MG63 (cell line): Measurements from ENCODE around the gene CFAP46. TPM values are rescaled to one million over a fixed set of nuclear protein-coding genes. Genes with fewer than 3 reads are reported as not detected.
"Not testable (repeated sequence)": the region's sequence is repeated elsewhere in the genome, so short reads cannot be mapped to it uniquely, and the experiment has no call there.

Experiments used
- DNase-seq: peaks from one replicate; pipeline ENCODE4 v3.0.0-alpha.2; 2020
- H3K27me3 ChIP-seq: fragments of 250-450 bp; sonication (Bioruptor Pico); 2 replicates; pipeline ENCODE4 v1.5.1; 2020; ENCODE audit warnings: mild to moderate bottlenecking, moderate library complexity
- H3K36me3 ChIP-seq: fragments of 250-450 bp; sonication (Bioruptor Pico); 2 replicates; pipeline ENCODE4 v1.5.1; 2020; ENCODE audit warnings: mild to moderate bottlenecking, moderate library complexity
- H3K4me3 ChIP-seq: fragments of 250-450 bp; sonication (Bioruptor Pico); 2 replicates; pipeline ENCODE4 v1.5.1; 2020; ENCODE audit warnings: mild to moderate bottlenecking, moderate library complexity
- H3K9me3 ChIP-seq: fragments of 250-450 bp; sonication (Bioruptor Pico); 2 replicates; pipeline ENCODE4 v1.5.1; 2020; ENCODE audit warnings: mild to moderate bottlenecking, moderate library complexity
- total RNA-seq: library from RNA; depleted of rRNA; stranded (reverse); fragments of >200 nt; shearing (Covaris generic); gene quantifications from 2 replicates; pipeline ENCODE4 v1.2.3, GENCODE V29; 2014; ENCODE audit warnings: low replicate concordance

Gene CFAP46
- total RNA-seq, 1 experiment from 2014 or later = 0.33 TPM

GRCh38 chr10:132804287-132804686 is 138.1 kb downstream of the CFAP46 start:
- DNase-seq = no peak
- Histone ChIP-seq H3K27me3 (no peaks in the 10 kb centered on the region), H3K9me3 (no peaks in the 10 kb centered on the region), H3K36me3 (no peaks in the 10 kb centered on the region), H3K4me3 (no peak overlapping the region)

GRCh38 chr10:132803416-132804210 is 138.8 kb downstream of the CFAP46 start:
- no peak for DNase-seq
- no peaks in the 10 kb centered on the region for H3K36me3 ChIP-seq
- no peak overlapping the region for H3K4me3 ChIP-seq
- no peaks in the 10 kb centered on the region for H3K9me3 ChIP-seq
- no peaks in the 10 kb centered on the region for H3K27me3 ChIP-seq

- no peak overlapping the region for H3K4me3 ChIP-seq
- no peaks in the 10 kb centered on the region for H3K36me3 ChIP-seq
- H3K27me3 ChIP-seq = no peaks in the 10 kb centered on the region
- no peak for DNase-seq
- no peaks in the 10 kb centered on the region for H3K9me3 ChIP-seq
These were observed 139.6 kb downstream of the CFAP46 start for GRCh38 chr10:132802694-132803320.

- Histone ChIP-seq H3K4me3 (no peak overlapping the region), H3K27me3 (no peaks in the 10 kb centered on the region)
- no peak for DNase-seq
These were observed 140.3 kb downstream of the CFAP46 start for GRCh38 chr10:132802048-132802447.

DNA sequence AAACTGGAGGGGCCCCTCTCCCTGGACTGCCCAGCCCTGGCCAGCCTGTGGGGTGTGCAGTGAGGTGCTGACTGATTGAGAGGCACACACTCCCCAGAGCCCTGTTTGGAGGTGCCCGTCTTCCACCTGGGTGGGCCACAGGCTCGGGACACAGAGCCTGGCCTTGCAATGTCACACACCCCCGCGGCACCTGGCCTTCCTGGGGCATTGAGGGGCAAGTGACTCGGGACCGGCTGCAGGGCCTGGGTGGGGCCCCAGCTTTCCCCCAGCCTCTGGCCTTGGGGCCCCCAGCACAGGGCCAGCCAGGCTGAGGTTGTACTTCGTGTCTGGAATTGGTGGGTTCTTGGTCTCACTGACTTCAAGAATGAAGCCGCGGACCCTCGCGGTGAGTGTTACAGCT is 142.5 kb downstream of the CFAP46 start:
- no peak for DNase-seq
- no peak overlapping the region for H3K4me3 ChIP-seq
- H3K27me3 ChIP-seq = no peaks in the 10 kb centered on the region
- H3K36me3 ChIP-seq = no peaks in the 10 kb centered on the region
- H3K9me3 ChIP-seq = no peaks in the 10 kb centered on the region

More at GRCh38 chr10:132802048-132802447, 140.3 kb downstream of the CFAP46 start:
- Histone ChIP-seq H3K36me3 (no peaks in the 10 kb centered on the region), H3K9me3 (no peaks in the 10 kb centered on the region)

DNA sequence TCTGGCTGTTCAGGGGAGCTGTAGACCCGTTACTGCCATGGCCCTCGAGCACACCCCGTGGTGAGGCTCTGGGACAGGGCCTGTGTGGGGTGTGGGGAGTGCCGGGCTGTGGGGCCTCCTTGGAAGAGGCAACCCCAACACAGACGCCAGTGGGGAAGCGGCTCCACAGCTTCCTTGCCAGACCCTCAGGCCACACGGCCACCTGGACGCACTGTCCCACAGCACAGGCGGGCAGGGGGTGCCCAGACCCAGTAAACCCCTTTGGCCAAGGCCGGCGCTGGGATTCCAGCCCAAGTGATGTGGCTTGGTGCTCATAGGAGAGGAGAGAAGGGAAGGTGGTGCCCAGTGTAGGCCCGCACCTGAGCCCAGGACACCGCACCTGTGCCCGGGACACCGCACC is 143.5 kb downstream of the CFAP46 start:
- DNase-seq = no peak
- Histone ChIP-seq H3K9me3 (no peaks in the 10 kb centered on the region), H3K4me3 (no peak overlapping the region), H3K27me3 (no peaks in the 10 kb centered on the region), H3K36me3 (no peaks in the 10 kb centered on the region)

DNA sequence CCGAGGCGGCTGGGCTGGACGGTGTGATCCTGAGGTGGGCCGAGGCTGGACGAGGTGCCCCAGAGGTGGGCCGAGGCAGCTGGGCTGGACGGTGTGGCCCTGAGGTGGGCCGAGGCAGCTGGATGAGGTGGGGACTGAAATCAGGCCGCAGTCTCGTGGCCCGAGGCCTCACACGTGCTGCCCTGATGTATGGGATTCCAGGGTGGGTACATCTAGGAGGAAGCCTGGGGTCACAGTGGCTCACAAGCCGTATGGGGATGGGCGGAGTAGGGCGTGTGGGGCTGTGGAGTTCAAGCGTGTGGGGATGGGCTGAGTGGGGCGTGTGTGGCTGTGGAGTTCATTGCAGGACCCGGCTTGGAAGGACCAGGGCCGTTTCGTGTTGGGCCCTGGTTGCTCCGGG is 144.0 kb downstream of the CFAP46 start:
- Histone ChIP-seq H3K9me3 (no peaks in the 10 kb centered on the region), H3K27me3 (no peaks in the 10 kb centered on the region), H3K36me3 (no peaks in the 10 kb centered on the region), H3K4me3 (no peak overlapping the region)
- no peak for DNase-seq

GRCh38 chr10:132797986-132798385 is 144.4 kb downstream of the CFAP46 start:
- not testable (repeated sequence) for H3K9me3 ChIP-seq, DNase-seq, H3K4me3 ChIP-seq, H3K27me3 ChIP-seq, H3K36me3 ChIP-seq

GRCh38 chr10:132796846-132797245 is 145.5 kb downstream of the CFAP46 start:
- H3K27me3 ChIP-seq = no peaks in the 10 kb centered on the region
- no peak overlapping the region for H3K4me3 ChIP-seq
- DNase-seq = no peak
- no peaks in the 10 kb centered on the region for H3K36me3 ChIP-seq
- H3K9me3 ChIP-seq = no peaks in the 10 kb centered on the region

GRCh38 chr10:132793871-132794849 is 148.2 kb downstream of the CFAP46 start:
- H3K9me3 ChIP-seq = no peaks in the 10 kb centered on the region
- no peak overlapping the region for H3K4me3 ChIP-seq
- no peaks in the 10 kb centered on the region for H3K27me3 ChIP-seq
- H3K36me3 ChIP-seq = no peaks in the 10 kb centered on the region
- no peak for DNase-seq

GRCh38 chr10:132793213-132793612 is 149.2 kb downstream of the CFAP46 start:
- Histone ChIP-seq H3K4me3 (no peak overlapping the region), H3K36me3 (no peaks in the 10 kb centered on the region), H3K27me3 (peaks cover 3% of the 10 kb centered on the region), H3K9me3 (no peaks in the 10 kb centered on the region)
- no peak for DNase-seq

- no peaks in the 10 kb centered on the region for H3K36me3 ChIP-seq
- H3K27me3 ChIP-seq = peaks cover 7% of the 10 kb centered on the region
- no peak for DNase-seq
- H3K9me3 ChIP-seq = no peaks in the 10 kb centered on the region
- no peak overlapping the region for H3K4me3 ChIP-seq
These were observed 149.6 kb downstream of the CFAP46 start for GRCh38 chr10:132792796-132793195.

- H3K9me3 ChIP-seq, H3K4me3 ChIP-seq, DNase-seq, H3K36me3 ChIP-seq: not testable (repeated sequence)
- peaks cover 12% of the 10 kb centered on the region for H3K27me3 ChIP-seq
These were observed 150.3 kb downstream of the CFAP46 start for GRCh38 chr10:132792099-132792498.

DNA sequence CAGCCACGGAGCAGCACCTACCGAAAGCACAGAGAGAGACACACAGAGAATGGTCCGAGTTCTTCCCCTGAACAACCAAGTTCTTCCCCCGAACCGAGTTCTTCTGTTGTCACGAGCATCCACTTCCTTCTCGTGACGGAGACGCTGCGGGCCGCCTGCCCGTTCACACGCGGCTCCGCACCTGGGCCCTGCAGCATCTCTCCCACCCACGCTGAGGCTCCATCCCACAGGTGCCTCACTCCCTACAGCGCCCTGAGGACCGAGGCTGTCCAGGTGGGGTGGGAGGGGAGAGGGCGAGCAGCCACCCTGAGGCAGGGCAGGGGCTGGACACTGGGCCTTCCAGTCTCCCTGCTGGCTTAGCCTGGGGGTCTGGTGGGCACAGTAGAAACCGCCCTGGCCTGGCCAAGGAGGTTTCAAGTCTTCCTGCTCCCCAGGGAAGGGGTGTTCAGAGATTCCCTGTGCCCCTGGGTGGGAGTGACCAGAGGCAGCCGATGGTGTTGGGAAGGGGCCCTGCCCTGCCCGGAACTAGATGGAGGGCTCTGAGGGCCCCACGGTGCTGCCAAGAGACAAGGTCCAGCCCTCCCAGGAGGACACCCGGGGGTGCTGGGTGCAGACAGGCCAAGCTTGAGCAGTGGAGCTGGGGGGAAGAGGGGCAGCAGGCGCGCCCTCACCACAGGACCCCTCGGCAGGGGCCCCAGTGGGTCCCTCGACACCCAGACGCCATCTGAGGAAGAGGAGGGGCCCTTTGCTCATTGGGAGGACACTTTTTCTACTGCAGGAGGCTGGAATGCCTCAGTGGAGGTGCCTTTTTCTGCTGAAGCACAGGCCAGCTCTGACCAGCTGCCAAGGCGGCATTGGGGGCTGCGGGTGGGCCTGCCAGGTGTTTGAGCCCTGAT is 151.2 kb downstream of the CFAP46 start:
- Histone ChIP-seq H3K9me3 (no peaks in the 10 kb centered on the region), H3K4me3 (no peak overlapping the region), H3K36me3 (no peaks in the 10 kb centered on the region), H3K27me3 (peaks cover 22% of the 10 kb centered on the region)
- DNase-seq = no peak

DNA sequence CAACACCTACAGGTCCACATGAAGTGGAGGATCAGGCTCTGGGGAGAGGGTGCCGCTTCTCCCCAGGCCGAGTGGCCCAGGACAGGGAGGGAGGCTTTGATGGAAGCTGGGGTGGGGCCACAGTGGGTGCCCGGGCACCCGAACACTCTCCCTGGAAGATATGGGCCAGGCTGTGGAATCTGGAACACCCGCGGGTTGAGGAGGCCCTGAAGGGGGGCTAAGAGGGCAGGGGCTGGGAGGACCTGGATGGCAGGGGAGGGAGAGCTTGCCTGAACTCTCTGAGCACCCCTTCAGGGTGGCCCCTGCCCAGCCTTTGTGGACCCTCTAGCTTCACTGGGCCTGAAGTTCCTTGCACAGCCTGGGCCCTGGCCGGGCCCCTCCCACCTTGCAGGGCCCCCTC is 151.9 kb downstream of the CFAP46 start:
- Histone ChIP-seq H3K9me3 (no peaks in the 10 kb centered on the region), H3K27me3 (peaks cover 22% of the 10 kb centered on the region), H3K36me3 (no peaks in the 10 kb centered on the region), H3K4me3 (no peak overlapping the region)
- no peak for DNase-seq

GRCh38 chr10:132789659-132790148 is 152.7 kb downstream of the CFAP46 start:
- Histone ChIP-seq H3K4me3 (no peak overlapping the region), H3K27me3 (peaks cover 22% of the 10 kb centered on the region), H3K36me3 (no peaks in the 10 kb centered on the region), H3K9me3 (no peaks in the 10 kb centered on the region)
- DNase-seq = no peak
